Urothelium cell line (cell line): ENCODE measurements around the gene CYP4F22.
"Not testable (repeated sequence)": the region's sequence is repeated elsewhere in the genome, so short reads cannot be mapped to it uniquely, and the experiment has no call there.

Source experiments
- DNase-seq: peaks from one replicate; pipeline ENCODE4 v3.0.0; 2011; ENCODE audit warnings: low spot score, mixed read lengths
- FAIRE-seq: peaks from 2 replicates; lab custom pipeline; 2011; peaks lifted over from hg19 to GRCh38; lab: Jason Lieb, UNC

CYP4F22 gene

DNA sequence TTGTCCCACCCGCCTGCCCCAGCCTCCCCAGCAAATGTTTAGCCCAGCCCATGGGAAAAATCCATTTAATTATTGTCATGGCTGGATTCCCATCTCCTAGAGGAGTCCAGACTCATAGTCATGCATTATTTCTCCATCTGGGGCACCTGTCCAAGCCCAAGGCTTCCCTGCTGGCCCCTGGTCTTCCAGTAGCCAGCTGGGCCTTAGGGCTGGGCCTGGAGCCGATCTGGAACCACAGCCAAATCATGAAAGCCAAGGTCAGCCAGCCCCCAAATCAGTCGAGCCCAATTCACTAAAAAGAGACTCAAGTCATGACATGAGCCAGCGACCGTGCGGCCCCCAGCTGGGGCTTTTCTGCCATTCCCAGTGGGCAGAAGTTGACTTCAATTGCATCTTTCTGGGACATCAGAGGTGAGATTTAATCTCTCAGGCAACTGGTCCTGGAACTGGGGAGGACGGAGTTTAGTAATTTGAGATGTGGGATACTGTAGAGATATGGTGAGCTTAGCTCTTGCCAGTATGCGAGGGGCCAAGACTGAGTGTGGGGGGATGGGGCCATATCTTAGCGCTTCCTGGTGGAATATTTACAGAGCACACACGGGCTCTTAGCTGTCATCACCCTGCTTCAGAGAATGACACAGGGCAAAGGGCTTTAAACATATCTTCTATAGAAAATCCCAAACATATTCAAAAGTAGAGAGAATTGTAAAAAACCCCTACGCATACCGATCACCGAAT is 19.7 kb upstream of the CYP4F22 start:
- FAIRE-seq (no peak), DNase-seq (no peak)

DNA sequence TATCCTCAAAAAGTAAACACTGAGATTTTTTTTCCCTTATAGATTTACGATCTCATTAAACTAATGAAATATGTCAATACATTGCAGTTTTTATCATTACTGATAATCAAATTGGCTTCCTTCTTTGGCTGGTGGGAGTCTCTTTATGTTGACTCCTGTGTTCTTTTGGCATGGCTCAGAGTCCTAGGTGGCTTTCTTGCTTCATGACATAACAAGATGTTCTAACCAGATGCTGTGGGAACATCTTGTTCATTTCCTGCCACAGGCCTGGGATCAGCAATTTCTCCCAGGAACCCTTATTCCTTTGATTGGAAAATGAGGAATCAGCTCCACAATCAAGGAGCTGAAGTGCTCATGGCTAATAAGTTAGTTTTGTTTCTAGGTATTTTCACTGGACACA is 13.2 kb upstream of the CYP4F22 start:
- FAIRE-seq, result no peak

DNA sequence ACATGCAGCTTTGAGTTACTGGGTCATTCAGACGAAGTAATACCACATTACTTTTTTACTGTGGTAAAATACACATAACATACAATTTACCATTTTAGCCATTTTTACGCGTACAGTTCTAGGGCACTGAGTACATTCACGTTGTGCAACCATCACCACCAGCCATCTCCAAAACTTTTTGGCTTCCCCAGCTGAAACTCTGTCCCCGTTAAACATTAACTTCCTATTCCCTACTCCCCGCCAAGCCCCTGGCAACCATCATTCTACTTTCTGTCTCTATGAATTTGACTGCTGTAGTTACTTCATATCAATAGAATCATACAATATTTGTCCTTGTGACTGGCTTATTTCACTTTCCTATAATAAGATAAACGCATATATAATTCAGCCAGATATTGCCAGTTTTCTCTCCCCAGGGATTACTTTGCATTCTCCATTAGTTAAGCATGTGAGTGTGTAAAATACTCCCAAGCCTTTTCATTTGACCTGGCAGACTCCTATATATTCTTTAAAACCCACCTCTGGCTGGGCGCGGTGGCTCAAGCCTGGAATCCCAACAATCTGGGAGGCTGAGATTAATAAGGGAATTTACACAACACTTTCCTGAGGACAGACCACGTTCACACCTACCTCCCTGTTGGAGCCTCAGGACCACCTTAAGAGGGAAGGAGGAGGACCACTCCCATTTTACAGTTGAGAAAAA is 10.0 kb upstream of the CYP4F22 start:
- DNase-seq (no peak), FAIRE-seq (no peak)

More for the DNA sequence above, 13.2 kb upstream of the CYP4F22 start:
- no peak for DNase-seq

DNA sequence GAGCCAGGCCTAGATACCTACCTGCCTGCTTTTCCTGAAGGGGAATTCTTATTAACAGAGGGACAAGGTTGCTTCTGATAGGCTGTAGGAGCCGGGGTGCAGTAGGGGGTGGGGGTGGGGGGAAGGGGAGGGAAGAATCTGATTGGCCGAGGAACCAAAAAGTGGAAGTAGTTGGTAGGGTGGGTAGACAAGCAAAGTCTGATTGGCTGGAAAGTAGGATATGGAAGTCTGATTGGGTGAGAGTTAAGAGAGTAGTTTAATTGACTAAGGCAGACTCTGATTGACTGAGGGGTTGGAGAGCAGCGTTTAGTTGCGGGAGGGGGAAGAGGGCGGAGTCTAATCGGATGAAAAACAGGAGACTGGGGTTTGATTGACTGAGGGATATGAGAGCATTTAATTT is 9.4 kb upstream of the CYP4F22 start:
- no peak for FAIRE-seq
- DNase-seq, result no peak

DNA sequence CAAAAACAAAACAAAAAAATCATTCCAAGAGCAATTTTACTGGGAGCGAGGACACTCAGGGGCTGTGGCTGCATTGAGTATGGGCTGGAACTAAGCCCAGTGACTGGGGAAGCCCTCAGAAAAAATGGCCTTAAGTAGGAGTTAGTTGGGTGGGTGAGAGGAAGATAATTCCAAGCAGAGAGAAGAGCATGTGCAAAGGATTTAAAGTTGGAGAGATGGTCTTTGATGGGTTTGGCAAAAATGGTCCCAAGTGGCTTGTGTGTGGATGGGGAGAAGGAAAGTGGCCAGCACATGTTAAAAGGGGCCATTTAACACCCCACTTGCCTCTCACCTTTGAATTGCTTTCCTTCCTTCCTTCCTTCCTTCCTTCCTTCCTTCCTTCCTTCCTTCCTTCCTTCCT is 6.7 kb upstream of the CYP4F22 start:
- FAIRE-seq, result no peak

DNA sequence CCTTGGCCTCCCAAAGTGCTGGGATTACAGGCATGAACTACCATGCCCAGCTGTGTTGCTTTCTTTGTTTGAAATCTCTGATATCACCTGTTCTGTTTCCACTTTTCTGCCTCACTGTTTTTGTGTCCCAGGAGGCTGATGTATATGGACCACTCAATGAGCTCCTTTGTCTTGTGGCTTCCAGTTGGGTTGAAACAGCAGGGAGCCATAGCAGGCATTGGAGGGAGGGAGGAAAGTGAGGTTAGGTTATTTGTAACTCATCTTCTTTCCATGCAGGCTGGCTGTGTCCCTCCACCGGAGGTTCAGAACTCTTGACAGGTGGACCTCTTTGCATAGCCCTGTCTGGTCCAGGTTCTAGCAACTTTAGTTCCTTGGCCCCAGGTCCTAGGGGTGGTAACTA is 6.1 kb upstream of the CYP4F22 start:
- no peak for DNase-seq
- no peak for FAIRE-seq

More for the DNA sequence above, 6.7 kb upstream of the CYP4F22 start:
- DNase-seq, result no peak

DNA sequence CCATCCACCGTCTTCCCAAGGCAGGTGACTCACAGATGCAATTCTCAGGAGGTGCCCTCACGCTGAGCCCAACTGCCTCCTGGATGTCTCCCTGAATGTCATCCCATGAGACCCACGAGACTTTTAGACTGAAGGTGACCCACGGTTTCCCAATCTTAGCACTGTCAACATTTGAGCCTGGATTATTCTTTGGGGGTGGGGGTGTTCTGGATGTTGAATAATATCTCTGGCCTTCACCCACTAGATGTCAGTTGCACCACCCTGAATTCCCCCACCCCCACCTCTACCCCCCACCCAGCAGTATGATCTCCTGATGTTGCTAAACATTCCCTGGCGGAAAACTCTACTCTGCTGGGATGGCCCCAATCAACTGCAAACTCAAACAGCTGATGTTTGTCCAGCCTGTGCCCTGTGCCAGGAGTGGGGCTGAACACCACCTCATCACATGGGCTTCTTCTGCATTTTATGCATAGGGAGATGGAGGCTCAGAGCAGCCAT is 2.2 kb upstream of the CYP4F22 start:
- FAIRE-seq (no peak), DNase-seq (no peak)

DNA sequence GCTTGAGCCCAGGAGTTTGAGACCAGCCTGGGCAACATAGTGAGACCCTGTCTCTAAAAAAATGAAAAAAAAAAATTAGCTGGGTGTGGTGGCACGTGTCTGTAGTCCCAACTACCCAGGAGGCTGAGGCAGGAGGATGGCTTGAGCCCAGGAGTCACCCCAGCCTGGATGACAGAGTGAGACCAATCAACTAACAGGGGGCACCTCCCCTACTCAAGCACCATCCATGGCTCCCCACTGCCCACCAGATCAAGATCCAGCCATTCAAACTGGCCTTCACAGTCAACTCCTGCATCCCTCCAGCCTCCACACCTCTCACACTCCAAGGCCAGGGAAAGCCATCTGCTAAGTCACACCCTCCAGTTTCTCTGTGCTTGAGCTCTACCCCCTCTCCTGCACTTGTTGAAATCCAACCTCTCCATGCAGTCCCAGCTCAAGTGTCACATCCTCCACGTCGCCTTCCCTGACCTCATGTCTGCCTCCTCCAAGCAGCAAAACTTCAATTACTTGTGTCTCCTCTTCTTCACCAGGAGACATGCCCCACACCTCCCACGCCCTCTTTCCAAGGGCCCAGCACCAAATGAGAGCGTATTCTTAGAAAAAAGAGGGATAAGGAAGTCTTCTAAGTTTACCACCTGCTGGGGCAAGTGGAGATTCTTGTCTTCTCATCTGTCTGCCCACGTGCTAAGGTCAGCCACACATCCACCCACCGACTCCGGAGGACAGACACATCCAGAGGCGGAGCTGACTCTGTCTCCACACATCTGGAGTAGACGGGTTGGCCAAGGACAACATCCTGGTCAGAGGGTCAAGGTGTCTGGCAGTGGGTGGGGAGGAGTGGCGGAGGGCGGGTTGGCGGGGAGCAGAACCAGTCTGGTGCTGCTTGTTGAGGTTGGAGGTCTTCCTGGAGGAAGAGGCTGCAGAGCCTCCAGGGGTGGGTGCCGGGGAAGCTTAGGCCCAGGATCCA is 974 bp upstream of the CYP4F22 start:
- DNase-seq (no peak), FAIRE-seq (no peak)

DNA sequence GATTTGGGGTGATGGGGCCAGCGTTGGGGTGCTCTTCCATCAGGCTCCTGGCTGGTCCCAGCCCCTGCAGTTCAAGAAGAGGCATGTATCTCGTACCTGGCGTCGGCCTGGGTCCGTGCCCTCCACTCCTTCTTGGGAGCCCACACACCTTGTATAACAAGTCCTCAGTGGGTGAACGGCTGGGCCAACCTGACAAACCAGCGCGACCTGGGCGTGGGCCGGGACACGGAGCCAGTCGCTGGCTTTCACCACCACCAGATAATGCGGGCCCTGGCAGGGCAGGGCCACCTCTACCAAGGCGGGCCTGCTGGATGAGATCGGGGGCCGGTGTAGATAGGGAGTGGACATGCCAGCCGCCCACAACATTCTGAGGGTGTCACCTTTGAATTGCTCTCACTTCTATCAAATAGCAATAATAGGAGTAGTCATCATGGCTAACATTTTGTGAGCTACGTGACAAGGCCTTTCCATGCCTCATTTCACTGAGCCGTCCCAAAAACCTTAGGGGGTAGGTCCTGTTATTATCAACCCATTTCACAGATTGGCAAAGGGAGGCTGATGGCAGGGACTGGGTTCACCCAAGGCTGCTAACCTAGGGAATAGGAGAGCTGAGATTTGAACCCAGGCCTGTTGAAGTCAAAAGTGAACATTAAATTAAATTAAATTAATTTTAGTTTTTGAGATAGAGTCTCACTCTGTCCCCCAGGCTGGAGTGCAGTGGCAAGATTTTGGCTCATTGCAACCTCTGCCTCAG is 3.5 kb downstream of the CYP4F22 start:
- no peak for FAIRE-seq
- DNase-seq, result no peak

DNA sequence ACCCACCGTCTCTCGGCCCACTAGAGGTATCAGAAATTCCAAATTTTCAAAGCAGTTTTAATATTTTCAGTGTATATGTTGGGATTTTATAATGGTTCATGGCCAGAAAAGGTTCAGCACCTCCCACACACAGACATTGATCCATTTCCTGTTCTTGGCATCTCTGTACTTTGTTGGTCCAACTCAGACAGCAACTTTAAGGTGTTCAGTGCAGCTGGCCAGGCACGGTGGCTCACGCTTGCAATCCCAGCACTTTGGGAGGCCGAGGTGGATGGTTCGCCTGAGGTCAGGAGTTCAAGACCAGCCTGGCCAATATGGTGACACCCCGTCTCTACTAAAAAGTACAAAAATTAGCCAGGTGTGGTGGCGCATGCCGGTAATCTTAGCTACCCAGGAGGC is 6.9 kb downstream of the CYP4F22 start:
- not testable (repeated sequence) for DNase-seq, FAIRE-seq

DNA sequence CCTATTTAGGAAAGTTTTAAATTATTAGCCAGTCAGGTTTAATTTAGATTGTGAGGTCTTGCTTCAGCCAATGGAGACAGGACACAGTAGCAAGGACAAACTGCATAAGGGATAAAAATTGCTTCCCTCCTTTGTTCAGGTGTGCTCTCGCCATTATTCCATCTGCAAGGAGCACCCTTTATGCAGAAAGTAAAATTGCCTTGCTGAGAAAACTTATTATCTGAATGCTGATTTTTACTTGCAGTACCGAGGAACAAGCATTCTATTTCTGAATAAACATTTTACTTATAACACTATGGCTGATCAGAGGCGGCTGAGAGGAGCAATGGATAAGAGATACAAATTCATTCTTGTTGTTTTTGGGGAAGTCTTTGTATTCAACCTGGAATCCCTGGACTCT is 8.0 kb downstream of the CYP4F22 start:
- FAIRE-seq (no peak), DNase-seq (no peak)

DNA sequence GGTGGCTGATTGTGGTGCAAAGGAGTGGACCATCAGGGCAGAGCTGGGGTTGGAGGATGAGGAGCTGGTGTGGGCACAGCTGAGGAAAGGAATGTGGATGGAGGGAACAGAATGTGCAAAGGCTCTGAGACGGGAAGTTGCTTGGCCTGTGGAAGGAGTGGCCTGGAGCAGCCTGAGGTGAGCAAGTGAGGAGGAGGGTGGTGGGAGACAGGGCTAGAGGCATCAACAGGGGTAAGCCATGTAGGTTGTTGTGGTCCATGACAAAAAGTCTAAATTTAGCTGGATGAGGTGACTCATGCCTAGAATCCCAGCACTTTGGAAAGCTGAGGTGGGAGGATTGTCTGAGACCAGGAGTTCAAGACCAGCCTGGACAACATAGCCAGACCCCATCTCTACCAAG is 9.5 kb downstream of the CYP4F22 start:
- DNase-seq (no peak), FAIRE-seq (no peak)

DNA sequence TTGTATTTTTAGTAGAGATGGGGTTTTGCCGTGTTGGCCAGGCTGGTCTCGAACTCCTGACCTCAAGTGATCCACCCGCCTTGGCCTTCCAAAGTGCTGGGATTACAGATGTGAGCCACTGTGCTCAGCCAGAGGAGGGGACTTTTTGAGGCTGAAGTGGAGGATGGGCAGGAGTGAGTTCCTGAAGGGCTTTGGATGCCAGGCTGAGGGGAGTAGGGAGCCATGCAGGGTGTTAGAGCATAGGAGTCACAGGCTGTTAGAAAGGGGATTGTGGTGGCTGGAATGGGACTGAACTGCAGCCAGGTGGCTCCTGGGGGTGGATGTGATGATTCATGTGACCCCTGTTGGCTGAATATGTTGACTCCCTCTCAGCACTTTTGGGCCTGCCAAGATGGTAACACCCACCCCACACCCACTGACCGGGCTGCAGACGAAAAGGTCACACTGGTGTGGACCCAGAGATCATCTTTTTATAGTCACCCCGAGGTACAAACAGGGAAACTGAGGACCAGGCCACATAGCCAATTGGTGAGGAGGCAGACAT is 11.2 kb downstream of the CYP4F22 start:
- DNase-seq, result no peak

DNA sequence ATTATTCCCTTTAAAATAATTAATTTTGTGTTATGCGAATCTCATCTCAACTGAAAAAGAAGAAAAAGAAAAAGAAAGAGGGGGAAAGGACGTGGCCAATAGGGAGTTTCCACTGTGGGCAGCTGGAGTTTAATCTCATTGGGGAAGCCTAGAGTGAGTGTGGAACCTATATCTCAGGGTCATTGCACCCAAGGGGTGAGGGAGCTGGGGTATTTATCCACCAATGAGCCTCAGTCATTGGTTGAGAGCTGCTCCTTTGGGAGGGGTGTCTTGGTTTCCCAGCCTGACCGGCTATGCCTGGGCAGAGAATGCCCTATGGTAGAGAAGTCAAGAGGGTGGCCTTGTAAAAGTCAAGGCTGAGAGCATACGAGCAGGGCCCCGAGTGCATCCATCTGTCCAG is 16.5 kb downstream of the CYP4F22 start:
- DNase-seq, result no peak
- FAIRE-seq, result no peak

More for the DNA sequence above, 11.2 kb downstream of the CYP4F22 start:
- no peak for FAIRE-seq

DNA sequence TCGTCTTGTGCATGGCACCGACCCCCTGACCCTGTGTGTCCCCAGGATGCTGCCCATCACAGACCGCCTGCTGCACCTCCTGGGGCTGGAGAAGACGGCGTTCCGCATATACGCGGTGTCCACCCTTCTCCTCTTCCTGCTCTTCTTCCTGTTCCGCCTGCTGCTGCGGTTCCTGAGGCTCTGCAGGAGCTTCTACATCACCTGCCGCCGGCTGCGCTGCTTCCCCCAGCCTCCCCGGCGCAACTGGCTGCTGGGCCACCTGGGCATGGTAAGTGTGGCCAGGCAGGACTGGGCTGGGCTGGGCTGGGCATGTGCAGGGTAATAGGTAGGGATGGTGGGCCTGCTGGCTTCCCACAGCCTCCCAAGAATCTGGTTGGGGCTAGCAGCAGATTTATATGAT is 17.0 kb downstream of the CYP4F22 start:
- DNase-seq (no peak), FAIRE-seq (no peak)

DNA sequence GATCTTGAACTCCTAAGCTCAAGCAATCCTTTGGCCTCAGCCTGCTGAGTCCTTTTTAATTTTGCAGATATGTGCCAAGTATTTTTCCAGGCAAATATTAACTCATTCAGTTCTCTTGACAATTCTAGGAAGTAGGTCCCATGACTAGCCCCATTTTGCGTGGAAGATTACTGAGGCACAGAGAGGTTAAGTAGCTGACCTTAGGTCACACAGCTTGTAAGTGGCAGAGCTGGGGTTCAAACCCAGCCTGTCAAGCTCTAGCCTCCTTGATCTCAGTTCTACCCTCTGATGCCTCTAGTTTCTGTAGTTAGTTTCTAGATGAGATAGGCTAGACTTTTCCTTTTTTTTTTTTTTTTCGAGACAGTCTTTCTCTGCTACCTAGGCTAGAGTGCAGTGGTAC is 18.1 kb downstream of the CYP4F22 start:
- FAIRE-seq (no peak), DNase-seq (no peak)

DNA sequence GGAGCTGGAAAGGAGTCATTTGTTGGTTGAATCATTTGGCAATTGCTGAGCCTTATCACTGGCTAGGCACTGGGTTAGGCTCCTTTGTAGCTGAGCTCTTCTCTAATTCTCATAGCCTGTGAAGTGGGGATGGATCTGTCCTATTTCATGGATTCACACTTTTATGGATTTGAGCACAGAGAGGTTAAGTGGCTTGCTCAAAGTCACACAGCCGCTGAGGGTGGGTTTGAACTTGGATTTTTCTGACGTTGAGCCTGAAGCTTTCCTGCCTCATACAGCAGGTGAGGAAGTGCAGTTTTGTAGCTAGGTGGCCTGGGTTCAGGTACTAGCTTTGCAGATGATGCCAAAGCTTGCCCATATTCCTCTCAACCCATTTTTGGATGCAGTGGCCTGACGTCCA is 19.4 kb downstream of the CYP4F22 start:
- no peak for FAIRE-seq
- DNase-seq, result no peak

DNA sequence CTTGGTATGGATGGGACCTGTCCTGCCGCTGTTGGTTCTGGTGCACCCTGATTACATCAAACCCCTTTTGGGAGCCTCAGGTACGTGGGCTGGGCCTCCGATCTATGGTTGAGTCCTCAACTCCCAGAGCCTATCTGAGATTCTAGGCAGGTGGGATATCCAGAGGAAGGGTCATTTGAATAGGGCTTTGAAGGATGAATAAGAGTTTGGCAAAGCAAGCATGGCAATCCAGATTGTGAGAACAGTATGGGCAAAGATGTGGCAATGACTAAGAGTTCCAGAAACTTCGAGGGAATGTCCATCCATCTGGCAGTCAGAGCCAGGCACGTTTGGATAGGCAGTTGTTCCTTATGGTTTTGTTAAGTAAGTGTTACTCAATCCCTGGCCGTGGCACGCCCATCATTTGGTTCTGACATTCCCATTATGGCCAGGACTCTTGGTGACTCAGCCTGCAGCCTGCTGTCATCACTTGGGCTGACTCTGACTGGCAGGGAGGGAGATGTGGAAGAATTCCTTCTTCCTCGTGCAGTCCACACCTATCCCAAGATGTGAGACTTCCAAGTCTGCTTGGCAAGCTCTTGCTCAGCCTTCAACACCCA is 21.5 kb downstream of the CYP4F22 start:
- DNase-seq (no peak), FAIRE-seq (no peak)

DNA sequence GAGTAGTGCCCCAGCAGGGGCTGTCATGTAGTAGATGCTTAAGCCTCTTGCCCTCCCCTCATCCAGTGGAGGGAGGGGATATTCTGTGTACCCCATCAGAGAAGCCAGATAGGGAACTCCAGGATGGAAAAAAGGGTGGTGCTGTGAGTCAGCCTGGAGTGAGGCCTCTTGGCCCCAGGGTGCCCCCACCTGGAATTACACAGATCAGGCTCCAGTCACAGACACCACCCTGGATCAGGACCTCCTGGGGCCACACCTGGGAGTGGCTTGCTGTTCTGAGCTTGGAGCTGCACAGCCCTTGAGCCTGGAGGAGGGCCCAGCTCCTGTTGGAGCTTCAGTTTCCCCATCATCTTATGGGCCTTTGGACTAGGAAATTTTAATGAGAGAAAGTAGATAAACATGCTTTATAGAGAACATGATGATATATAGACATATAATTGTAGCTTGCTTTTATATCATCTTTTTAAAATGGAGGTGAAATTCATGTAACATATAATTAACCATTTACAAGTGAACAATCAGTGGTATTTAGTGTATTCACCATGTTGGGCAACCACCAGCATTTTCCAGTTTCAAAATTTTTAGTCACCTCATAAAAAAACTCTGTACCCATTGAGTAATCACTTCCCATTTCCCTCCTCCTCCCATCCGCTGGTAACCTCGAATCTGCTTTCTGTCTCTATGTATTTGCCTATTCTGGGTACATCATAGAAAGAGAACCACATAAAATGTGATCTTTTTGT is 24.6 kb downstream of the CYP4F22 start:
- FAIRE-seq (no peak), DNase-seq (no peak)
